Measurements from ENCODE around the gene RRP8.

Gene RRP8

GRCh38 chr11:6650104-6650503, 46.7 kb upstream of the RRP8 start:
- Histone ChIP-seq H2AK5ac (ENCODE audit: low read depth, low read length) (no peak overlapping the region), H3K9ac (ENCODE audit: low read depth, low read length, poor library complexity) (no peak overlapping the region), H3K27me3 (ENCODE audit: control insufficient read depth in 3 of 3, insufficient read depth in 3 of 3, low read depth in 1 of 3, low read length in 3 of 3) (peaks cover 0 to 12% (median 0%) of the 10 kb centered on the region in 3 experiments), H4K8ac (ENCODE audit: low read depth, low read length) (no peak overlapping the region), H2BK5ac (ENCODE audit: low read length) (no peak overlapping the region), H2BK120ac (ENCODE audit: low read depth, low read length) (no peak overlapping the region), H3K23ac (ENCODE audit: low read depth, low read length, poor library complexity) (no peak overlapping the region), H3K4me3 (ENCODE audit: low read length in 2 of 2) (no peak overlapping the region), H3K79me1 (ENCODE audit: low read depth, low read length) (no peaks in the 10 kb centered on the region), H2AFZ (ENCODE audit: low read length) (no peak overlapping the region), H3K4ac (ENCODE audit: low read length) (no peak overlapping the region), H3K14ac (ENCODE audit: low read length) (no peak overlapping the region), H3K27ac (replicated peaks; ENCODE audit: low read length) (no peak overlapping the region), H3K4me2 (ENCODE audit: insufficient read depth, low read length, poor library complexity, severe bottlenecking) (no peak overlapping the region), H4K91ac (ENCODE audit: low read depth, low read length, poor library complexity) (no peak overlapping the region), H3K18ac (ENCODE audit: low read length) (no peak overlapping the region), H2BK12ac (ENCODE audit: low read length) (no peak overlapping the region), H3K36me3 (replicated peaks in 1 of 2; ENCODE audit: control insufficient read depth in 2 of 2, insufficient read depth in 2 of 2, low read length in 2 of 2) (peaks cover 0 to 74% of the 10 kb centered on the region in 2 donors), H2BK15ac (ENCODE audit: low read length) (no peak overlapping the region), H3K9me3 (replicated peaks in 1 of 2; ENCODE audit: control insufficient read depth in 2 of 2, insufficient read depth in 1 of 2, low read depth in 1 of 2, low read length in 2 of 2) (no peaks in the 10 kb centered on the region), H3K4me1 (ENCODE audit: control insufficient read depth in 2 of 2, insufficient read depth in 1 of 2, low read depth in 1 of 2, low read length in 2 of 2) (peaks cover 5 to 17% of the 10 kb centered on the region in 2 donors)
- no peak for DNase-seq (ENCODE audit: low spot score)

GRCh38 chr11:6648501-6648900, 45.1 kb upstream of the RRP8 start:
- no peaks in the 10 kb centered on the region for H3K9me3 ChIP-seq (replicated peaks in 1 of 2; ENCODE audit: control insufficient read depth in 2 of 2, insufficient read depth in 1 of 2, low read depth in 1 of 2, low read length in 2 of 2)
- H3K79me1 ChIP-seq (ENCODE audit: low read depth, low read length), result no peaks in the 10 kb centered on the region
- no peak overlapping the region for H4K8ac ChIP-seq (ENCODE audit: low read depth, low read length)
- H2AK5ac ChIP-seq (ENCODE audit: low read depth, low read length), result no peak overlapping the region
- no peak overlapping the region for H3K14ac ChIP-seq (ENCODE audit: low read length)
- H2BK15ac ChIP-seq (ENCODE audit: low read length), result no peak overlapping the region
- H2BK5ac ChIP-seq (ENCODE audit: low read length), result no peak overlapping the region
- no peak overlapping the region for H3K23ac ChIP-seq (ENCODE audit: low read depth, low read length, poor library complexity)
- no peak overlapping the region for H3K18ac ChIP-seq (ENCODE audit: low read length)
- H2BK12ac ChIP-seq (ENCODE audit: low read length), result no peak overlapping the region
- H3K27ac ChIP-seq (replicated peaks; ENCODE audit: low read length), result no peak overlapping the region
- no peak overlapping the region for H4K91ac ChIP-seq (ENCODE audit: low read depth, low read length, poor library complexity)
- peaks cover 2 to 6% of the 10 kb centered on the region in 2 donors for H3K4me1 ChIP-seq (ENCODE audit: control insufficient read depth in 2 of 2, insufficient read depth in 1 of 2, low read depth in 1 of 2, low read length in 2 of 2)
- H3K4me2 ChIP-seq (ENCODE audit: insufficient read depth, low read length, poor library complexity, severe bottlenecking), result no peak overlapping the region
- H3K9ac ChIP-seq (ENCODE audit: low read depth, low read length, poor library complexity), result no peak overlapping the region
- H3K36me3 ChIP-seq (replicated peaks in 1 of 2; ENCODE audit: control insufficient read depth in 2 of 2, insufficient read depth in 2 of 2, low read length in 2 of 2), result peaks cover 0 to 80% of the 10 kb centered on the region in 2 donors
- no peak overlapping the region for H3K4ac ChIP-seq (ENCODE audit: low read length)
- H2AFZ ChIP-seq (ENCODE audit: low read length), result no peak overlapping the region
- no peak for DNase-seq (ENCODE audit: low spot score)
- H3K27me3 ChIP-seq (ENCODE audit: control insufficient read depth in 3 of 3, insufficient read depth in 3 of 3, low read depth in 1 of 3, low read length in 3 of 3), result peaks cover 0 to 3% (median 0%) of the 10 kb centered on the region in 3 experiments
- no peak overlapping the region for H3K4me3 ChIP-seq (ENCODE audit: low read length in 2 of 2)
- H2BK120ac ChIP-seq (ENCODE audit: low read depth, low read length), result no peak overlapping the region
- WGBS, 2 donors (ENCODE audit: extremely low coverage in 2 of 2, insufficient read length in 2 of 2, insufficient replicate concordance in 1 of 2), result no CpG with 5 or more reads among the region's 1 CpG

- no peak overlapping the region for H2BK15ac ChIP-seq (ENCODE audit: low read length)
- H3K4me3 ChIP-seq (ENCODE audit: low read length in 2 of 2), result no peak overlapping the region
- H2BK120ac ChIP-seq (ENCODE audit: low read depth, low read length), result no peak overlapping the region
- peaks cover 0 to 77% of the 10 kb centered on the region in 2 donors for H3K36me3 ChIP-seq (replicated peaks in 1 of 2; ENCODE audit: control insufficient read depth in 2 of 2, insufficient read depth in 2 of 2, low read length in 2 of 2)
- no peak overlapping the region for H3K18ac ChIP-seq (ENCODE audit: low read length)
- H2BK5ac ChIP-seq (ENCODE audit: low read length), result no peak overlapping the region
- H2AK5ac ChIP-seq (ENCODE audit: low read depth, low read length), result no peak overlapping the region
- H3K27ac ChIP-seq (replicated peaks; ENCODE audit: low read length), result no peak overlapping the region
- no peak overlapping the region for H3K23ac ChIP-seq (ENCODE audit: low read depth, low read length, poor library complexity)
- no CpG with 5 or more reads among the region's 2 CpGs for WGBS, 2 donors (ENCODE audit: extremely low coverage in 2 of 2, insufficient read length in 2 of 2, insufficient replicate concordance in 1 of 2)
- H3K4me2 ChIP-seq (ENCODE audit: insufficient read depth, low read length, poor library complexity, severe bottlenecking), result no peak overlapping the region
- H4K91ac ChIP-seq (ENCODE audit: low read depth, low read length, poor library complexity), result no peak overlapping the region
- H3K14ac ChIP-seq (ENCODE audit: low read length), result no peak overlapping the region
- no peak overlapping the region for H4K8ac ChIP-seq (ENCODE audit: low read depth, low read length)
- no peak overlapping the region for H2BK12ac ChIP-seq (ENCODE audit: low read length)
- DNase-seq (ENCODE audit: low spot score), result no peak
- H2AFZ ChIP-seq (ENCODE audit: low read length), result no peak overlapping the region
- H3K4me1 ChIP-seq (ENCODE audit: control insufficient read depth in 2 of 2, insufficient read depth in 1 of 2, low read depth in 1 of 2, low read length in 2 of 2), result peaks cover 2 to 6% of the 10 kb centered on the region in 2 donors
- no peak overlapping the region for H3K9ac ChIP-seq (ENCODE audit: low read depth, low read length, poor library complexity)
- H3K4ac ChIP-seq (ENCODE audit: low read length), result no peak overlapping the region
- H3K9me3 ChIP-seq (replicated peaks in 1 of 2; ENCODE audit: control insufficient read depth in 2 of 2, insufficient read depth in 1 of 2, low read depth in 1 of 2, low read length in 2 of 2), result no peaks in the 10 kb centered on the region
- no peaks in the 10 kb centered on the region for H3K79me1 ChIP-seq (ENCODE audit: low read depth, low read length)
- peaks cover 0 to 2% (median 0%) of the 10 kb centered on the region in 3 experiments for H3K27me3 ChIP-seq (ENCODE audit: control insufficient read depth in 3 of 3, insufficient read depth in 3 of 3, low read depth in 1 of 3, low read length in 3 of 3)
Measured at GRCh38 chr11:6647836-6648235, 44.4 kb upstream of the RRP8 start.

- H2BK120ac ChIP-seq (ENCODE audit: low read depth, low read length), result no peak overlapping the region
- H3K27ac ChIP-seq (replicated peaks; ENCODE audit: low read length), result no peak overlapping the region
- peak overlapping the region; percentile 73 for H3K14ac ChIP-seq (ENCODE audit: low read length)
- no peak overlapping the region for H2BK5ac ChIP-seq (ENCODE audit: low read length)
- no peaks in the 10 kb centered on the region for H3K9me3 ChIP-seq (replicated peaks in 1 of 2; ENCODE audit: control insufficient read depth in 2 of 2, insufficient read depth in 1 of 2, low read depth in 1 of 2, low read length in 2 of 2)
- no peak overlapping the region for H3K18ac ChIP-seq (ENCODE audit: low read length)
- peak overlapping the region; percentile 22 for H2AK5ac ChIP-seq (ENCODE audit: low read depth, low read length)
- H4K91ac ChIP-seq (ENCODE audit: low read depth, low read length, poor library complexity), result no peak overlapping the region
- peaks cover 0 to 70% of the 10 kb centered on the region in 2 donors for H3K36me3 ChIP-seq (replicated peaks in 1 of 2; ENCODE audit: control insufficient read depth in 2 of 2, insufficient read depth in 2 of 2, low read length in 2 of 2)
- no peaks in the 10 kb centered on the region for H3K79me1 ChIP-seq (ENCODE audit: low read depth, low read length)
- WGBS, 2 donors (ENCODE audit: extremely low coverage in 2 of 2, insufficient read length in 2 of 2, insufficient replicate concordance in 1 of 2), result no CpG with 5 or more reads among the region's 9 CpGs
- H4K8ac ChIP-seq (ENCODE audit: low read depth, low read length), result no peak overlapping the region
- peaks cover 0 to 2% (median 0%) of the 10 kb centered on the region in 3 experiments for H3K27me3 ChIP-seq (ENCODE audit: control insufficient read depth in 3 of 3, insufficient read depth in 3 of 3, low read depth in 1 of 3, low read length in 3 of 3)
- H2AFZ ChIP-seq (ENCODE audit: low read length), result no peak overlapping the region
- DNase-seq (ENCODE audit: low spot score), result no peak
- H3K9ac ChIP-seq (ENCODE audit: low read depth, low read length, poor library complexity), result no peak overlapping the region
- no peak overlapping the region for H2BK12ac ChIP-seq (ENCODE audit: low read length)
- no peak overlapping the region for H3K4ac ChIP-seq (ENCODE audit: low read length)
- H3K4me1 ChIP-seq (ENCODE audit: control insufficient read depth in 2 of 2, insufficient read depth in 1 of 2, low read depth in 1 of 2, low read length in 2 of 2), result peaks cover 2 to 6% of the 10 kb centered on the region in 2 donors
- H3K4me2 ChIP-seq (ENCODE audit: insufficient read depth, low read length, poor library complexity, severe bottlenecking), result no peak overlapping the region
- H2BK15ac ChIP-seq (ENCODE audit: low read length), result no peak overlapping the region
- H3K4me3 ChIP-seq (ENCODE audit: low read length in 2 of 2), result no peak overlapping the region
- no peak overlapping the region for H3K23ac ChIP-seq (ENCODE audit: low read depth, low read length, poor library complexity)
Measured at GRCh38 chr11:6646918-6647679, 43.7 kb upstream of the RRP8 start.

Data from neuronal stem cell (in vitro differentiated cells).